GM10266 (cell line): ENCODE measurements around the gene COMMD9.

Experiments
- DNase-seq: peaks from one replicate; pipeline ENCODE4 v3.0.0; 2012; ENCODE audit errors: extremely low spot score
- TF ChIP-seq, protein P1 (sequence below): IDR thresholded peaks from 2 replicates; pipeline ENCODE4 v1.5.1; 2012; ENCODE audit warnings: mild to moderate bottlenecking, low read depth; ENCODE audit not compliant: control insufficient read depth, insufficient read depth; ENCODE audit errors: missing control alignments

Gene COMMD9

DNA sequence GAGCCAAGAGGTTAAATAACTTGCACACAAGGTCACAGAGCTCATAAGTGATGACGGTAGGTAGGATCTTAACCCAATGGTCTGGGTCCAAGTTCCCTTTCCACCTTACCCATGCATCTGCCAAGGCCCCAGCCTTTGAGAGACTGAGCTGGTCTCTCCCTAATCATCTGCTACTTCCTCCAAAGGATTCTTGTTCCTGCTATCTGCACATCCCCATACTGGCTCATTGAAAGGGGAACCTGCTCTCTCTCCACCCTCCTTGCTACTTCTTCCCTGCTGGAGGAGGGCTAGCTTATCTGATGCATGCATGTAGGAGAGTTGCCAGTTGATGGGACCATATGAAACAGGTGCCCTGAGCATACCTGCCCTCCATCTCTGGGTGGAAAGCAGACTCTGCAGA, 47.7 kb downstream of the COMMD9 start:
- TF ChIP-seq, protein P1, sequence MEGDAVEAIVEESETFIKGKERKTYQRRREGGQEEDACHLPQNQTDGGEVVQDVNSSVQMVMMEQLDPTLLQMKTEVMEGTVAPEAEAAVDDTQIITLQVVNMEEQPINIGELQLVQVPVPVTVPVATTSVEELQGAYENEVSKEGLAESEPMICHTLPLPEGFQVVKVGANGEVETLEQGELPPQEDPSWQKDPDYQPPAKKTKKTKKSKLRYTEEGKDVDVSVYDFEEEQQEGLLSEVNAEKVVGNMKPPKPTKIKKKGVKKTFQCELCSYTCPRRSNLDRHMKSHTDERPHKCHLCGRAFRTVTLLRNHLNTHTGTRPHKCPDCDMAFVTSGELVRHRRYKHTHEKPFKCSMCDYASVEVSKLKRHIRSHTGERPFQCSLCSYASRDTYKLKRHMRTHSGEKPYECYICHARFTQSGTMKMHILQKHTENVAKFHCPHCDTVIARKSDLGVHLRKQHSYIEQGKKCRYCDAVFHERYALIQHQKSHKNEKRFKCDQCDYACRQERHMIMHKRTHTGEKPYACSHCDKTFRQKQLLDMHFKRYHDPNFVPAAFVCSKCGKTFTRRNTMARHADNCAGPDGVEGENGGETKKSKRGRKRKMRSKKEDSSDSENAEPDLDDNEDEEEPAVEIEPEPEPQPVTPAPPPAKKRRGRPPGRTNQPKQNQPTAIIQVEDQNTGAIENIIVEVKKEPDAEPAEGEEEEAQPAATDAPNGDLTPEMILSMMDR, result no peak
- no peak for DNase-seq

DNA sequence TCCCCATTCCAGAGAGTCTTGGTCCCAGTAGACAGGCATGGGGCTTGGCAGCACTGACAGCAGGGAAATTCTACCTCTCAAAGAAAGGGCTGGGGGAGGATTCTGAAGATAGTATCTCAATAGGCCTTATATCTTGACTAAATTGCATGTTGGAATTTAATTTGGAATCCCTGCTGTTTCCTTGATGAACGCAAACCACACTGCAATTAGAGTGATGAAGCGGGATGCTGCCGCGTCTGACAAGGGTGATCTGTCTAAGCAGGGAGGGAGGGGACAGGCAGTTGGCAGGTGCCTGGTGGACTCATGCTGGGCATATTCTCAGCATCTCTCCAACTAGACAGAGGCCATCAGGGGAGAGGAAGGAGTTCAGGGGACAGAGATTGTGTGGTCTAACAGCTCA, 48.4 kb downstream of the COMMD9 start:
- TF ChIP-seq, protein P1, result no peak
- DNase-seq, result no peak

DNA sequence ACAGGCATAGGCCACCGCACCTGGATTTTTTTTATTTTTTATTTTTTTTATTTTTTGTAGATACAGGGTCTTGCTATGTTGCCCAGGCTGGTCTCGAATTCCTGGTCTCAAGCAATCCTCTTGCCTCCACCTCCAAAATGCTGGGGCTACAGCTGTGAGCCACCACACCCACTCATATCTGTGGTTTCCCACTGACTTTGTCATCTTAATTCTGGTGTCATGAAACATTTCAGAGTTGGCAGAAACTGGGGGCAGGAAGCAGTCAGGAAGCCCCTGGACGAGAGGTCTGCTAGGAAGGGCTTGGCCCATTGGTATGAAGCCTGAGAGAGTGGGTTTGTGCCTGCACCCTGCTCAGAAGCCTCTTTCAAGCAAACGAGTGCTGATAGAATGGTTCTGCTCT, 49.1 kb downstream of the COMMD9 start:
- TF ChIP-seq, protein P1, result no peak
- DNase-seq, result no peak

DNA sequence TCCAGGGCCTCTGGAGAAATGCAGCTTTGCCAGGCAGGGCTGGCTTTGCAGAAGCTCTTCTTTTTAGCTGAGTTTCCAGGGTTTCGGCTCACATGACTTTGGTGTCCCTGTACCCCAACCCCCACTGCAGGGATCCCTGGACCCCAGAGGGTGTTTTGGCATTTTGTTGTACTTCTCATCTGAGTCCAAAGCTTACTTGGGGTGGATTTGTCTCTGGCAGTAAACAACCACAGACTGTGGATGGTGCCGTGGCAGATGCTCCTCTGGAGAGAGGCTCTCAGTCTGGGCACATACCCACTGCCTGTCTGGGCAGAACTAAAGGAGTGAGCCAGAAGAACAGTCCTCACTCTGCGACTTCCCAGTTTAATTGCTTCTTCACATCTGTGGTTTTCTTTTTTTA, 49.6 kb downstream of the COMMD9 start:
- TF ChIP-seq, protein P1, result no peak

DNA sequence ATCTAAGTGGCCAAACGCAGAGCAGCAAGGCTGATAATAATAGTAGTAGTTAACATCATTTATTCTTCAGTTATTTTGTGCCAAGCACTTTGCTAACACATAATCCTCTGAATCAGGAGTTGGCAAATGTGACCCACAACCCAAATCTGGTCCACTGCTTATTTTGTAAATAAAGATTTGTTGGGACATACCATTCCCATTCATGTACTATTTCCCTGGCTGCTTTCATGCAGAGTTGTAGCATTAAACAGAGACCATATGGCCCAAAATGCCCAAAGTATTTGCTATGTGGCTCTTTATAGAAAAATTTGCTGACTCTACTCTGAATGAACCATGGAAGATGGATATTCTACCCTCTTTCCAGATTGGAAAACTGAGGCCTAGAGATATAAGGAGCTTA, 50.3 kb downstream of the COMMD9 start:
- DNase-seq, result no peak
- TF ChIP-seq, protein P1, result no peak

More for the DNA sequence above, 49.6 kb downstream of the COMMD9 start:
- no peak for DNase-seq

DNA sequence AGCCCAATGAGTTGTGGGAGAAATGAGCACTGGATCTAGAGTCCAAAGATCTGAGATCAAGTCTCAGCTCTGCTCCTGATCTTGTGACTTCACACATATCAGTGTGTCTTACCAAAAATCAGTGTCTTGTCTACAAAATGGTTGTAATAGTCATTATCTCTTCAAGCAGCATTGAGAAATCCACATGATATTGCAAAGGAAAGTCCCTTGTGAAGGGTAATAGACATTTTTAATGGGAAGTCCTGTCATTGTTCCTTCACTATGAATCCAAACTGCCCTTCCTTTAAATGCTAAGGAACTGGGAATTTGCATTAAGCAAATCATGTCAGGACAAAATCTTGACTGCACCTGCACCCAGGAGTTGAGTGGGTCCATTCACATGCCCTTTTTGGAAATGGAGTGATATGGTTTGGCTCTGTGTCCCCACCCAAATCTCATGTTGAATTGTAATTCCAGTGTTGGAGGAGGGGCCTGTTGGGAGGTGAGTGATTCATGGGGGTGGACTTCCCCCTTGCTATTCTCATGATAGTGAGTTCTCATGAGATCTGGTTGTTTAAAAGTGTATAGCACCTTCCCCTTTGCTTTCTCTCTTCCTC, 51.1 kb downstream of the COMMD9 start:
- no peak for DNase-seq

DNA sequence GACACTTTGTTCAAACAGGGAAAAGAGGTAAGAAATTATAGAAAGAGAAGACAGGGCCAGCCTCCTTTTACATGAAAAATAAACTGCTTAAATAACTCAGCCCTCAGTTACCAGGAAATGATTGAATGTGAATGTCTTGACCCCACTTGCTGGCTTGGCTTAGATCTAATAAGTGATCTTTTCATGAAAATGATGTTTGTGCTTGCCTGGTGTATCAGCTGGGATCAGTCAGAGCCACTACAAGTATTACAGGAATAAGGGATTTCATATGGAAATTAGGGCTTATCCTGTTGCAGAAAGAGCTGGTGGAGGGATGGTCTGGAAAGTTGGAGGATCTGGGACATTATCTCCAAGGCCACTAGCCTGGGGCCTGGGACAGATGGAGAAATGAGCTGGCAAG, 51.8 kb downstream of the COMMD9 start:
- no peak for DNase-seq
- TF ChIP-seq, protein P1, result no peak

More for the DNA sequence above, 51.1 kb downstream of the COMMD9 start:
- TF ChIP-seq, protein P1, result no peak
